ENCODE results near the gene SH2D3C.

SH2D3C gene

DNA sequence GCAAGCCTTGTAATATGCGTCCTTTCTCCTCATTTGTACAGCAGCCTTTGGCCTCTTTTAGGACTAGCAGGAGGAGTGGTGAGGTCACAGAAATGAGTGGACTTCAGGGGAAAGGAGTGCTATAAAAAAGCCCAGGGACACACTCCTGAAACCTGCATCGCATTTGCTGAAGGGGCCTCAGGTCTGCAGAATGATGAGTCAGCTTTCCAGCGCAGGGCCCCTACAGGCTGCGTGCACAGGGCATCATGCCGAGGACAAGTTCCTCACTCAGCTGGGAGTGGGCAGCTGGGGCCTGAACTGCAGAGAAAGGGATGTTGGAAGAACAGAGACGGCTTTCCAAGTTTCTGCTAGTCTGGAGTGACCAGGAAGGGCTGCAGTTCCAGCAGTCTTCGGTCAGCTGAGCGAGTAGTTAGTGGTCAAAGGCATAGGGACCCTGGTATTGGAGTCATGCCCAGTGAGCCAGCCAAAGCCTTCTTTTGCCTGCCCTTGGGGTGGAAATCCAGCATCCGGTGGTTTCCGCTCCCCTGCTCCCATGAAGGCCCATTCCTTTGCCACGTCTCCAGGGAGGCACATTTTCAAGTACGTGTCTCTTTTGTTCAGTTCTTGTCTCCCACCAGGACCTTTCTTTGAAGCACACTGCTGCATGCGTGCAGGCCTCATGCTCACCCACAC lies 89.0 kb downstream of the SH2D3C start:
- DNase-seq (ENCODE audit: low read depth): no peak
- H3K4me3 ChIP-seq (ENCODE audit: low read depth, low read length): no peak overlapping the region

Measured in skeletal muscle cell (primary cell).